RPMI7951 (cell line): Measurements from ENCODE around the gene CAMK1D. TPM values are rescaled to one million over a fixed set of nuclear protein-coding genes. Genes with fewer than 3 reads are reported as not detected.
"Not testable (repeated sequence)": the region's sequence is repeated elsewhere in the genome, so short reads cannot be mapped to it uniquely, and the experiment has no call there.

Experiments
- DNase-seq: peaks from one replicate; pipeline ENCODE4 v3.0.0-alpha.2; 2012; ENCODE audit warnings: low read depth
- total RNA-seq: library from RNA; depleted of rRNA; stranded (reverse); fragments of >200 nt; shearing (Covaris generic); gene quantifications from 2 replicates; pipeline ENCODE4 v1.2.3, GENCODE V29; 2014

Gene CAMK1D
- total RNA-seq, 1 experiment from 2014 or later = not detected

DNA sequence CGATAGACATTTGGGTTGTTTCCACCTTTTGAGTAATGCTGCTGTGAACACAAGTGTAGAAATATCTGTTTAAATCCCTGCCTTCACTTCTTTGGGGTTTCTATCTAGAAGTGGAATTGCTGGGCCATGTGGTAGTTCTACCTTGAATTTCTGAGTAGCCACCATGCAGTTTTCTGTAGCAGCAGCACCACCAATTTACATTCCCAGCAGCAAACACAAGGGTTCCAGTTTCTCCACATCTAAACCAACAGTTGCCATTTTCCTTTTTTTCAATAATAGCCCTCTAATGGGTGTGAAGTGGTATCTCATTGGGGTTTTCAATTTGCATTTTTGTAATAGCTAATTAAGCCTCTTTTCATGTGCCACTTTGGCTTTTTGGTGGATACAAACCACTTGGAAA is 442.4 kb downstream of the CAMK1D start:
- no peak for DNase-seq

GRCh38 chr10:12792889-12793556 is 443.7 kb downstream of the CAMK1D start:
- DNase-seq = no peak

GRCh38 chr10:12795315-12796110 is 446.2 kb downstream of the CAMK1D start:
- no peak for DNase-seq

- no peak for DNase-seq
These were observed 447.2 kb downstream of the CAMK1D start for GRCh38 chr10:12796401-12797160.

DNA sequence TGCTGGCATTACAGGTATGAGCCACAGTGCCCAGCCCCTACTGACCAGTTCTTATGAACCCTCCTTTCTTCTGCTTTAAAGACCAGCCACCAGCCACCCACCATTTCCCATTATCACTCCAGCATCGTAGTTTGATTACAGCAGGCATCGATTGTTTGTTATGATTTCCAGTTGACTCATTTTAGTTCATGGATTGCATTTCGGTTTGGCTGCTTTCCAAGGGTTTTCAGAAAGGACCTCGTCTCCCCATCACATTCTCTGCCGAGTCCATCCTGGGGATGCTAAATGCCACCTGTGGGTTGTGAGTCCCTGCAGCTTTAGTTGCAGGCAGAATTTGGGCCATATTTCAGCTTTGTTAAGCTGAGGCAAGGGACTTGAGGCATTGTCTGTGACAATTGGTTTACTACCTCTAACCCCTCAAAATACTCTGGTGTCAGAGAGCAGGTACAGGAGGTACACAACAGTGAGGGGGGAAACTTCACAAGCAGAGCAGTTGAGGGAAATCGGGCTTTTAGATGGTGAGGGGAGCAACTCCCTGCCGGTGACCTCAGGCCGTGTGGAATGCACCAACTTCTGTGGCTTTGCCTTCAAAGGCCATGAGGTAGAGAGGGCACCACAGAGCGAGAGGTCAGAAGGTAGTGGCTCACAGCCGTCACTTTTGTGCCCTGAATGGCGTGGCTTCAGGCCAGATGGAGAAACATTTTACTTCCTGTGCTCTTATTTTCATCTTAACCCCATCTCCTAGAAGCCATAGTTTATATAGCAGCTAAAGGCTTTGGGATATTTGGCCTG is 448.3 kb downstream of the CAMK1D start:
- DNase-seq = no peak

DNA sequence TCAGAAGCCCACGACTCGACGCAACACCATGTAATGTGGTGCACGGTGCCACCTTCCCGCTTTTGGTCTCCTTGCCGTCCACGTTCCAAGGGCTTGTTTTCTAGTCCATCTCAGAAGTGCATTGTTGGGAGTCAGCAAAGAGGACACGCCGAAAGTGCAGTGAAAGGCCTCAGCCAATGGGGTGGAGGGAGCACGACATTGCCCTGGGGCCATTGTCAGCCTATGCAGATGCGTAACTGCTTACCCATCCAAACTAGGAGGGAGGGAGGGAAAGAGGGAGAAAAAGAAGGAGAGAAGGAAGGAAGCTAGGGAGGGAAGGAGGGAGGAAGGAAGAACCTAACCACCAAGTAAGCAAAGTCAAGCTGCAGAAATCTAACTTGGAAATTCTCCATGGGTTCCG is 449.8 kb downstream of the CAMK1D start:
- DNase-seq = no peak

GRCh38 chr10:12799714-12800113 is 450.4 kb downstream of the CAMK1D start:
- no peak for DNase-seq

- DNase-seq = no peak
These were observed 451.0 kb downstream of the CAMK1D start for GRCh38 chr10:12800302-12800701.

GRCh38 chr10:12801214-12802087 is 452.1 kb downstream of the CAMK1D start:
- DNase-seq = no peak

DNA sequence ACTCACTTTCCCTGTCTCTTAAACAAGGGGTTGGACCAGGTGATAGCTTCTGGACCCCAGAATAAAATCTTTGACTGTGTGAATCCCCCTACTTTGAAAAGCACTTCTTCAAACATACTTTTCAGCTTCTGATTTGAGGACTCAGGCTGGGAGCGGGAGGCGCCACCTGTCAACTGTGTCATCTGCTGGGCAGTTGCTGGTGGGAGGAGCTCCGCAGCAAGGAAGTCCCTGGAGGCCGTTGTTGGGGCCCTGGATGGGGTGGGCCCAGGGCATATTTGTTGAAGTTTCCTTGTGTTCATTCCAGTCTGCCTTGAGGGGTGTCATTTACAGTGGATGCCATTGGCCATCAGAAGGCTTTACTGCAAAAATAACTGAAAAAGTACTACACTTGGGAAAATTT is 454.4 kb downstream of the CAMK1D start:
- DNase-seq = no peak

- no peak for DNase-seq
These were observed 457.1 kb downstream of the CAMK1D start for GRCh38 chr10:12806228-12807095.

- DNase-seq = no peak
These were observed 457.9 kb downstream of the CAMK1D start for GRCh38 chr10:12807096-12807755.

DNA sequence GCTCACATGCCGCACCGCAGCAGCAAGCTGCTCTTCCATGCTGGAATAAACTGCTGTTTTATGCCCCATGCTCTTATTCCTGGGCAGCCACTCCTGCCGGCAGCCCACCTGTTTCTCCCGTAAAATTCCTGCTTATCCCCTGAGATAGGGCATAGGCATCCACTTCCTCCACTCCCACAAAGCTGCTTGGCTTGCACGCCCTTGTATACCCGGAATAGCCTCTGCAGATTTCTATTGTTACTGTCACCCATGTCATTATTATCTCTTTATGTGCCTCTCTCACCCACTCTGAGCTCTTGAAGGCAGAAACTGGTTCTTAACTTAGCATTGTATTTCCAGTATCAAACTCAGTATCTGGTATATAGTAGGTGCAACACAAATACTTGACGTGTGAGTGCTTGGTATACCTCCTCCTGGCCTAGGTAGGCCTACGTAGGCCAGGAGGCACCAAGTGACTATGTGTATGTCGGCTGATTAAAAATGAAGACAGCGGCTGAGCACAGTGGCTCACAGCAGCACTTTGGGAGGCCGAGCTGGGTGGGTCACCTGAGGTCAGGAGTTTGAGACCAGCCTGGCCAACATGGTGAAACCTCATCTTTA is 458.8 kb downstream of the CAMK1D start:
- no peak for DNase-seq

- not testable (repeated sequence) for DNase-seq
These were observed 460.7 kb downstream of the CAMK1D start for GRCh38 chr10:12810046-12810445.

DNA sequence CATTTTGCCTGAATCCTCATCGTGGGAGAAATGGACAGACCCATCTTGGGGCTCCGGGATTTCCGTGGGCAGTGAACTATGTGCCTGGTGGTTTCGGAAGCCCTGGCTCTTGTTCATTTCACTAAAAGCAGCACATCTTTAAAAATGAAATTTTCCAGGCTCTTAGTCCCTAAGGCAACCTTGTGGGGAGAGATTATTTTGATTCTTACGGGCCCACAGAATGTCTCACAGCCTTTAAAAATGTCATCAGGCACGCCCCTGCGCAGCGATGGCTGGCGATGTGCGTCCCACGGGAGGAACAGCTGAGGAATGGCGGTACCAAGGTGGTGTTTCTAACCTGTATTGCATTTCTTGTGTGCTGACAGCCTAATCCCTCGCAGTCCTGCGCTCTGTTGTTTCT is 462.5 kb downstream of the CAMK1D start:
- DNase-seq = no peak

DNA sequence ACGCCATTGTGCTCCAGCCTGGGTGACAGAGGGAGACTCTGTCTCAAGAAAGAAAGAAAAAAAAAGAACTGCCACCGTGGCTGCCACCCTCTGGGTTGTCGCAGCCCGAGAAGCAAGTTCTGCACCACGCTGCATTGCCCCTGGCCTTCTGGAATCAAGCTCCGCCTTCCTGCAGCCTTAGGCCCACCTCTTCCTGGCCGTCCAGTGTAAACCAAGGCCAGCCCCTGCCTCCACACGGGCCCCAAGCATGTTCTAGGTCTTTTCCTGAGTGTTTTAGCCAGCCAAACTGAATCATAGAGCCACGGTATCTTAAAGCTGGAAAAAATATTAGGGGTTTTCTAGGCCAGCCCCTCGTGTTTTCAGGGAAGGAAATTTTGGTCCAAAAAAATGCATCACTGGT is 463.2 kb downstream of the CAMK1D start:
- DNase-seq = no peak

DNA sequence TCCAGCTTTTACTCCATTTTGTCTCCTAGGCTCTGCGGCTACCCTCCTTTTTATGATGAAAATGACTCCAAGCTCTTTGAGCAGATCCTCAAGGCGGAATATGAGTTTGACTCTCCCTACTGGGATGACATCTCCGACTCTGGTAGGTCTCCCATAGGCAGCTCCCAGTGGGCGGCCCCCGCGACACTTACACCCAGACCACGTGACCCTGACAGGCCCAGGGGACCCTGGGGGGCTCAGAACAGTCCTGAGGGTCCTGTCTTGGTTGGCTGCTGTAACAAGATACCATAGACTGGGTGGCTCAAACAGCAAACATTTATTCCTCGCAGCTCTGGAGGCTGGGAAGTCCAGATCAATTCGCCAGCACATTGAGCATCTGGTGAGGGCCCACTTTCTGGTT is 464.8 kb downstream of the CAMK1D start:
- DNase-seq = no peak

DNA sequence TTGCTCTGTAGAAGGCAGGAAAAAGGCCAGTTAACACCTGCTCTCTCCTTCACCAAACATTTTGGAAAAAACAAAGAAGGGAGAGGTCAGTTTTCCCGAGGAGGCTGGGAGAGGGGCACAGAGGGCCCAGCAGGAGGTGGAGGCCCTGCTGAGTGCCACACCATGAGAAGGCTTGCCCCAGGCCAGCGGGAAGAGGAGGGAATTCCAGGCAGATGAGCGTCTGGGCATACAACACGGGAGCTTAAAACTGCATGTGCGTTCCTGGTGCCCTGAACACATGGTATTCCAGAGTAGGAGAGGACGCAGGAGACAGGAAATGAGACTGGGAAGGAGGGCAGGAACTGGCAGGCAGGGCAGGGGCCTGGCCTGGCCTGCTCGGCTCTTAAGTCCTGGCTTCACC is 469.7 kb downstream of the CAMK1D start:
- no peak for DNase-seq

DNA sequence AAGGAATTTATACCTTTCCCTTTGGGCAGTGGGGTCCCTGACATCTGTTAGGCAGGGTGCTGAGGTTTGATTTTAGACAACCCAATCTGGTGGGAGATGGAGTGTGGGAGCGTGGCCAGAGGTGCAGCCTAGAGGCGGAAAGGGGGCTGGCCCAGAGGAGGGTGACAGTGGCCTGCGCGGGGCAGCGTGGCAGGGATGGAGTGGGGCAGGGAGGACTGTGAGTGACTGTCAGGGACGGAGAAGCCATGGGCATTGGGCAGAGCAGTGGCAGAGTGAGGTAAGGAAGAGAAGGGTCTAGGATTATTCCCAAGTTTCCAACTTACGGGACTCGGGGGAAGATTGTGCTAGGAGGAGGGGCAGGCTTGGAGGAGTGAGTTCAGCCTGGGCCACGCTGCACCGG is 470.3 kb downstream of the CAMK1D start:
- no peak for DNase-seq
